ENCODE results near the gene CLCN6. TPM values are rescaled to one million over a fixed set of nuclear protein-coding genes. Genes with fewer than 3 reads are reported as not detected.
A peak's percentile ranks its signal among the peaks of the same experiment; 100 is the strongest.

CLCN6 gene
- total and polyA plus RNA-seq, 7 donors = 3.0 to 19.7 (median 16.0) TPM

DNA sequence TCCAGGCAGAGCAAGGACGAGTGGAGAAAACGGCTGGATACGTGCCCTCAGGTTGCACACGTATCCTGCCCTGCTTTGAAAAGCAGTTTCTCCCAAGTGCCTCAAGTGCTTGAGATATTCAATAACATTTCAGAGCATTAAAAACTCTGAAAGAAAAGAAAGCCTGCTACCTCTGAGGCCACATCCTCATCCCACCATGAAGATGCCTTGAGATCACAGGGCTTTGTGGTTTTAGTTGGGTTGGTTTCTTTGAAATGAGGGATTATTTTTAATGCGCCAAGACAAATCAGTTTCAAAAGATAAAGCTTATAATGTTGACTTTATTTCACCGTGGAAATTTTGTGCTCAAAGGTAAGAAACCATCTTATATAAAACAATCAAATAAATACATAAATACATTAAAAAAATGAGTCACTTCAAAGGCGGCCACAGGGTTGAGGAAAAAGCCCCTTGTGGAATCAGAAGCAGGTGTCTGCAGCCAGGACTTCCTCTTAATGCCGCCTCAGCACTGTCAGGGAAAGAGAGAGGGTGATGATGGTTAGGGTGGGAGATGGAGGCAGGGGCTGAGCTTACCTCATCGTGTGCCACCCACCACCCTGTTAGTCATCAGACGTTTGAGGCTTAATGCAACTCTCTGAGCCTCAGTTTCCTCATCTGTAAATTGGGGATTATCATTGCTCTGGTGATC, 51.3 kb downstream of the CLCN6 start:
- Histone ChIP-seq H3K27me3 (peaks cover 17 to 64% (median 31%) of the 10 kb centered on the region in 3 donors), H3K36me3 (no peaks in the 10 kb centered on the region), H3K27ac (no peak overlapping the region), H3K4me1 (peaks cover 0 to 6% (median 3%) of the 10 kb centered on the region in 4 donors), H3K9me3 (no peaks in the 10 kb centered on the region), H3K4me3 (no peak overlapping the region)
- intact Hi-C loops (cut with DNase I) = no loop called here
- no peak for DNase-seq
- TF ChIP-seq POLR2A (IDR thresholded peaks at IDR 0.05) = no peak
- TF ChIP-seq POLR2AphosphoS5 (IDR thresholded peaks at IDR 0.05) = no peak
- TF ChIP-seq EP300 (IDR thresholded peaks at IDR 0.05) = no peak
- TF ChIP-seq, protein P1, sequence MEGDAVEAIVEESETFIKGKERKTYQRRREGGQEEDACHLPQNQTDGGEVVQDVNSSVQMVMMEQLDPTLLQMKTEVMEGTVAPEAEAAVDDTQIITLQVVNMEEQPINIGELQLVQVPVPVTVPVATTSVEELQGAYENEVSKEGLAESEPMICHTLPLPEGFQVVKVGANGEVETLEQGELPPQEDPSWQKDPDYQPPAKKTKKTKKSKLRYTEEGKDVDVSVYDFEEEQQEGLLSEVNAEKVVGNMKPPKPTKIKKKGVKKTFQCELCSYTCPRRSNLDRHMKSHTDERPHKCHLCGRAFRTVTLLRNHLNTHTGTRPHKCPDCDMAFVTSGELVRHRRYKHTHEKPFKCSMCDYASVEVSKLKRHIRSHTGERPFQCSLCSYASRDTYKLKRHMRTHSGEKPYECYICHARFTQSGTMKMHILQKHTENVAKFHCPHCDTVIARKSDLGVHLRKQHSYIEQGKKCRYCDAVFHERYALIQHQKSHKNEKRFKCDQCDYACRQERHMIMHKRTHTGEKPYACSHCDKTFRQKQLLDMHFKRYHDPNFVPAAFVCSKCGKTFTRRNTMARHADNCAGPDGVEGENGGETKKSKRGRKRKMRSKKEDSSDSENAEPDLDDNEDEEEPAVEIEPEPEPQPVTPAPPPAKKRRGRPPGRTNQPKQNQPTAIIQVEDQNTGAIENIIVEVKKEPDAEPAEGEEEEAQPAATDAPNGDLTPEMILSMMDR (IDR thresholded peaks at IDR 0.05) = no peak
- 27 to 34% methylated on average over 10 of the region's 10 CpGs for WGBS, 2 donors

GRCh38 chr1:11858158-11858557, 52.2 kb downstream of the CLCN6 start:
- Histone ChIP-seq H3K4me1 (peaks cover 0 to 6% (median 3%) of the 10 kb centered on the region in 4 donors), H3K4me3 (no peak overlapping the region), H3K36me3 (no peaks in the 10 kb centered on the region), H3K27me3 (peaks cover 17 to 64% (median 31%) of the 10 kb centered on the region in 3 donors), H3K9me3 (no peaks in the 10 kb centered on the region), H3K27ac (no peak overlapping the region)
- intact Hi-C loops (cut with DNase I) = no loop called here
- TF ChIP-seq, protein P1 (IDR thresholded peaks at IDR 0.05) = no peak
- no peak for TF ChIP-seq POLR2A (IDR thresholded peaks at IDR 0.05)
- TF ChIP-seq POLR2AphosphoS5 (IDR thresholded peaks at IDR 0.05) = no peak
- TF ChIP-seq EP300 (IDR thresholded peaks at IDR 0.05) = no peak
- DNase-seq = no peak
- WGBS, 2 donors = 82 to 84% methylated on average over 14 of the region's 14 CpGs

- Histone ChIP-seq H3K36me3 (no peaks in the 10 kb centered on the region), H3K9me3 (no peaks in the 10 kb centered on the region), H3K27me3 (peaks cover 17 to 64% (median 31%) of the 10 kb centered on the region in 3 donors), H3K27ac (no peak within 1 kb of the TSS), H3K4me3 (no peak within 1 kb of the TSS), H3K4me1 (peaks cover 0 to 6% (median 3%) of the 10 kb centered on the region in 4 donors)
- no peak for DNase-seq
- TF ChIP-seq EP300 (IDR thresholded peaks at IDR 0.05) (no peak), POLR2AphosphoS5 (IDR thresholded peaks at IDR 0.05) (no peak), POLR2A (IDR thresholded peaks at IDR 0.05) (no peak)
- TF ChIP-seq, protein P1 (IDR thresholded peaks at IDR 0.05) = no peak
- 30 to 31% methylated on average over 16 of the region's 16 CpGs for WGBS, 2 donors
- intact Hi-C loops (cut with DNase I) = no loop called here
Observed at GRCh38 chr1:11858613-11858967, 52.6 kb downstream of the CLCN6 start, which contains the start of gene NPPB. Gene NPPB (minus strand): TSS chr1:11858945. CDS start chr1:11858833, 112 bp downstream.

- Histone ChIP-seq H3K9me3 (no peaks in the 10 kb centered on the region), H3K4me1 (peaks cover 0 to 6% (median 3%) of the 10 kb centered on the region in 4 donors), H3K4me3 (no peak overlapping the region), H3K36me3 (no peaks in the 10 kb centered on the region), H3K27ac (no peak overlapping the region), H3K27me3 (peaks cover 17 to 64% (median 31%) of the 10 kb centered on the region in 3 donors)
- TF ChIP-seq POLR2A (IDR thresholded peaks at IDR 0.05) (no peak), EP300 (IDR thresholded peaks at IDR 0.05) (no peak), POLR2AphosphoS5 (IDR thresholded peaks at IDR 0.05) (no peak)
- TF ChIP-seq, protein P1 (IDR thresholded peaks at IDR 0.05) = peak in 1 of 4 experiments; percentile 28
- no peak for DNase-seq
- 6 to 7% methylated on average over 53 of the region's 53 CpGs for WGBS, 2 donors
- intact Hi-C loops (cut with DNase I) = no loop called here
Observed at GRCh38 chr1:11858968-11859871, 53.2 kb downstream of the CLCN6 start.
